Trophoblast cell (in vitro differentiated cells and primary cell): ENCODE measurements around the gene EFHD1.
"Not testable (repeated sequence)": the region's sequence is repeated elsewhere in the genome, so short reads cannot be mapped to it uniquely, and the experiment has no call there.

ENCODE experiments used
- DNase-seq, 2 donors: peaks; one replicate each; pipeline ENCODE4 v3.0.0-alpha.2; 2016
- H2AFZ ChIP-seq: 2 replicates; pipeline ENCODE4 v1.6.1; 2013; ENCODE audit warnings: low read length, moderate library complexity, mild to moderate bottlenecking; ENCODE audit not compliant: insufficient read depth, poor library complexity
- H2AK5ac ChIP-seq: 2 replicates; pipeline ENCODE4 v1.6.1; 2013; ENCODE audit warnings: mild to moderate bottlenecking, low read length
- H2BK120ac ChIP-seq: 2 replicates; pipeline ENCODE4 v1.6.1; 2013; ENCODE audit warnings: low read length, mild to moderate bottlenecking, moderate library complexity; ENCODE audit not compliant: insufficient read depth, poor library complexity
- H2BK12ac ChIP-seq: 2 replicates; pipeline ENCODE4 v1.6.1; 2013; ENCODE audit warnings: mild to moderate bottlenecking, low read length, moderate library complexity
- H2BK5ac ChIP-seq: 2 replicates; pipeline ENCODE4 v1.6.1; 2013; ENCODE audit warnings: low read length, low read depth, moderate library complexity, mild to moderate bottlenecking; ENCODE audit not compliant: poor library complexity
- H3K14ac ChIP-seq: 2 replicates; pipeline ENCODE4 v1.6.1; 2013; ENCODE audit warnings: mild to moderate bottlenecking, low read length
- H3K18ac ChIP-seq: 2 replicates; pipeline ENCODE4 v1.6.1; 2013; ENCODE audit warnings: mild to moderate bottlenecking, low read length
- H3K23ac ChIP-seq: 2 replicates; pipeline ENCODE4 v1.6.1; 2013; ENCODE audit warnings: low read length
- H3K27ac ChIP-seq: 2 replicates; pipeline ENCODE4 v1.5.1; 2013; ENCODE audit warnings: low read depth, mild to moderate bottlenecking, inconsistent platforms, low read length, moderate library complexity
- H3K27me3 ChIP-seq: 2 replicates; pipeline ENCODE4 v1.6.1; 2013; ENCODE audit warnings: inconsistent platforms, mild to moderate bottlenecking, low read length, moderate library complexity; ENCODE audit not compliant: insufficient read depth
- H3K36me3 ChIP-seq, 2 experiments: 1 replicate in 1 of 2; 2 replicates in 1 of 2; pipeline ENCODE4 v1.6.1; 2013; ENCODE audit warnings: low read length in 2 of 2, mild to moderate bottlenecking in 2 of 2, moderate library complexity in 1 of 2; ENCODE audit not compliant: insufficient read depth in 2 of 2, control insufficient read depth in 1 of 2
- H3K4ac ChIP-seq: 2 replicates; pipeline ENCODE4 v1.6.1; 2013; ENCODE audit warnings: low read depth, mild to moderate bottlenecking, low read length, moderate library complexity
- H3K4me1 ChIP-seq, 2 experiments: 1 replicate in 1 of 2; 2 replicates in 1 of 2; pipeline ENCODE4 v1.6.1; 2013; ENCODE audit warnings: low read length in 2 of 2, mild to moderate bottlenecking in 2 of 2, moderate library complexity in 1 of 2; ENCODE audit not compliant: insufficient read depth in 2 of 2, control insufficient read depth in 1 of 2
- H3K4me2 ChIP-seq: 2 replicates; pipeline ENCODE4 v1.6.1; 2013; ENCODE audit warnings: inconsistent platforms, mild to moderate bottlenecking, low read length, moderate library complexity
- H3K4me3 ChIP-seq: 2 replicates; pipeline ENCODE4 v1.5.1; 2013; ENCODE audit warnings: mild to moderate bottlenecking, low read depth, low read length, inconsistent platforms
- H3K79me1 ChIP-seq: one replicate; pipeline ENCODE4 v1.6.1; 2013; ENCODE audit warnings: low read length
- H3K79me2 ChIP-seq: 2 replicates; pipeline ENCODE4 v1.6.1; 2013; ENCODE audit warnings: low read length, mild to moderate bottlenecking; ENCODE audit not compliant: control insufficient read depth, insufficient read depth, poor library complexity
- H3K9ac ChIP-seq: 2 replicates; pipeline ENCODE4 v1.6.1; 2013; ENCODE audit warnings: mild to moderate bottlenecking, low read length
- H3K9me3 ChIP-seq: 2 replicates; pipeline ENCODE4 v1.6.1; 2013; ENCODE audit warnings: low read depth, mild to moderate bottlenecking, control low read depth, inconsistent platforms, low read length; ENCODE audit not compliant: insufficient read depth
- H4K12ac ChIP-seq: 2 replicates; pipeline ENCODE4 v1.6.1; 2013; ENCODE audit warnings: low read depth, mild to moderate bottlenecking, low read length, moderate library complexity
- H4K8ac ChIP-seq: 2 replicates; pipeline ENCODE4 v1.6.1; 2013; ENCODE audit warnings: low read depth, mild to moderate bottlenecking, low read length, moderate library complexity
- H4K91ac ChIP-seq: one replicate; pipeline ENCODE4 v1.6.1; 2013; ENCODE audit warnings: low read depth, mild to moderate bottlenecking, low read length, moderate library complexity
- WGBS: extraction: QIAGEN DNeasy Blood & Tissue Kit; methylation state at CpG from one replicate; pipeline ENCODE4 v1.1.7; 2013; ENCODE audit warnings: missing lambda C conversion rate; ENCODE audit not compliant: insufficient read length, insufficient coverage; ENCODE audit errors: extremely low coverage; 5-methylcytosine and 5-hydroxymethylcytosine counted together

EFHD1 gene

DNA sequence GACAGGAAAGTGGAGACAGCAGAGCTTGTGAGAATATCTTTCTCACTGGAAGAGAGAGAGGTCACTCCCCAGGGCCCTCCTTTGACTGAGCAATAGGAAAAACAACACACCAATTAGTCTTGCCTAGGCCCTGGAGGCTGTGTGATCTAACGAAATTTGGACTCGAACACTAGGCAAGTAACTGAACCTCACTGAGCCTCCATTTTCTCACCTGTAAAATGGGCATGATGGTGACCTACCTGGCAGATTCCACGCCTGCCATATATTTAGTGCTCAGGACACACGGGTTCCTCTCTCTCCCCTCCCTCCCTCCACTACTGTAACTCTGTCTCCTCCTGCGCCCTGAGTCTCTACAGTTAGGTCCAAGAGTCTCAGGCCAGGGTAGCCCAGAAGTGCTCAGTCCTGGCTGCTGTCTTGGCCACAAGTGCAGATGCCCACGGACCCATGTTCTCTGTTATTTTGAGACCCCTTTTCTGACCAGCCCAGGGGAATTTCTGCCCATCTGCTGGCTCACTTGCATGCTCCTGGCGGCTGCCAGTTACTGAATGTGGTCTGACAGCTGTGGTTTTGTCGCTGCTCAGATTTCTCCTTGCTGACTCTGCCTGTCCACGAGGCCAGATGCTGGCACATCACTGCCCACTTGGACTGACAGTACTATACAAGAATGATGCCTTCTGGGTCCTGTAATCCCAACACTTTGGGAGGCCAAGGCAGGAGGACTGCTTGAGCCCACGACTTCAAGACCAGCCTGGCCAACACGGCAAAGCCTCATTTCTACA is 54.2 kb downstream of the EFHD1 start:
- Histone ChIP-seq H3K9ac (no peak overlapping the region), H2AK5ac (no peak overlapping the region), H4K12ac (no peak overlapping the region), H3K18ac (no peak overlapping the region), H3K4ac (no peak overlapping the region), H2AFZ (no peak overlapping the region), H3K4me1 (no peaks in the 10 kb centered on the region), H3K14ac (no peak overlapping the region), H3K27ac (no peak overlapping the region), H2BK12ac (no peak overlapping the region), H3K27me3 (no peaks in the 10 kb centered on the region), H2BK120ac (no peak overlapping the region), H3K23ac (no peak overlapping the region), H3K79me1 (no peaks in the 10 kb centered on the region), H3K79me2 (no peaks in the 10 kb centered on the region), H3K4me2 (no peak overlapping the region), H2BK5ac (no peak overlapping the region), H3K9me3 (peaks cover 2% of the 10 kb centered on the region), H4K8ac (no peak overlapping the region), H3K4me3 (no peak overlapping the region), H3K36me3 (no peaks in the 10 kb centered on the region), H4K91ac (no peak overlapping the region)
- no CpG with 5 or more reads among the region's 11 CpGs for WGBS
- no peak for DNase-seq

DNA sequence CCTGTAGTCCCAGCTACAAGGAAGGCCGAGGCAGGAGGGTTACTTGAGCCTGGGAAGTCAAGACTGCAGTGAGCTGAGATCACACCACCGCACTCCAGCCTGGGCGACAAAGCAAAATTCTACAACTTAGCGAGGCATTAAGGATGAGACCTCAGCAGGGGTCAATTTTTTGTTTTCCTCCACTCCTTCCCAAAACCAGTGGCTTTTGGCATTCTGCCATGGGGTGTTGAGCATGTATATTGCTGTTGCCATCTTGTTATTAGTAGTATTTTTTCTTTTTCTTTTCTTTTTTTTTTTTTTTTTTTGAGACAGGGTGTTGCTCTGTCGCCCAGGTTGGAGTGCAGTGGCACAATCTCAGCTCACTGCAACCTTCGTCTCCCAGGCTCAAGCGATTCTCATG is 54.8 kb downstream of the EFHD1 start:
- no peaks in the 10 kb centered on the region for H3K79me2 ChIP-seq
- peaks cover 2% of the 10 kb centered on the region for H3K9me3 ChIP-seq
- H3K14ac ChIP-seq: no peak overlapping the region
- no peak overlapping the region for H2AK5ac ChIP-seq
- no peak overlapping the region for H2BK120ac ChIP-seq
- no peak overlapping the region for H3K27ac ChIP-seq
- no peak overlapping the region for H3K18ac ChIP-seq
- H3K79me1 ChIP-seq: no peaks in the 10 kb centered on the region
- H3K36me3 ChIP-seq: no peaks in the 10 kb centered on the region
- H3K4ac ChIP-seq: no peak overlapping the region
- no peak for DNase-seq
- no peak overlapping the region for H2BK5ac ChIP-seq
- no peak overlapping the region for H2BK12ac ChIP-seq
- no peak overlapping the region for H4K8ac ChIP-seq
- H2AFZ ChIP-seq: no peak overlapping the region
- no peaks in the 10 kb centered on the region for H3K27me3 ChIP-seq
- no peaks in the 10 kb centered on the region for H3K4me1 ChIP-seq
- H3K4me2 ChIP-seq: no peak overlapping the region
- H4K12ac ChIP-seq: no peak overlapping the region
- H4K91ac ChIP-seq: no peak overlapping the region
- no peak overlapping the region for H3K23ac ChIP-seq
- H3K4me3 ChIP-seq: no peak overlapping the region
- WGBS: no CpG with 5 or more reads among the region's 7 CpGs
- H3K9ac ChIP-seq: no peak overlapping the region

DNA sequence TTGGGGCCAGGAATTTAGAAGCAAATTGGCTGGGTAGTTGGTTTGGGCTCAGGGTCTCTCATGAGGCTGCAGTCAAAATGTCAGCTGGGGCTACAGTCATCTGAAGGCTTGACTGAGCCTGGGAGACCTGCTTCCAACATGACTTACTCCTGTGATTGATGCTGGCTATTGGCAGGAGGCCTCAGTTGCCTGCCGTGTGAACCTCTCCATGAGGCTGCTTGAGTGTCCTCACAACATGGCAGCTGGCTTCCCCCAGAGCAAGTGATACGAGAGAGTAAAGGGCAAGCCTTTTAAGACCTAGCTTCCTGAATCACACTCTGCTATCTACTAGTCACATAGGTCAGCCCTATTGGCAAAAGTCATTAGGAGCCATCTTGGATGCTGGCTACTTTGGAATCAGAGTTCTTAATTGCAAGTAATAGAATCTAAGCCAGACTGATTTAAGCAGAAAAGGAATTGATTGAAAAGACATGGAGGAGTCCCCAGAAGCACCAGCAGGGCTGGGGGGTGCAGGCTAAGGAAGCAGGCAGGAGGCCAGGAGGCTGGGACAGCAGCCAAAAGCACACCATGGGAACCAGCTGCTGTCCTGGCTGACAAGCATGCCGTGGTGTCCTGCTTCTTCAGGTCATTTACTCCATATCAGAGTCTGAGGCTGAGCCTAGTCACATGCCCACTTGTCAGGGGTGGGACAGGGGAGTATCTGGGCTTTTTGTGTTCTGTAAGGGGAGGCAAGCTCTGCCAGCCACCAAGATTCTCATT is 55.9 kb downstream of the EFHD1 start:
- no peak for DNase-seq
- H4K12ac ChIP-seq: no peak overlapping the region
- H3K4me1 ChIP-seq: no peaks in the 10 kb centered on the region
- H3K4ac ChIP-seq: no peak overlapping the region
- H3K9ac ChIP-seq: no peak overlapping the region
- no peak overlapping the region for H3K4me3 ChIP-seq
- H3K79me2 ChIP-seq: no peaks in the 10 kb centered on the region
- H3K36me3 ChIP-seq: no peaks in the 10 kb centered on the region
- H3K27me3 ChIP-seq: no peaks in the 10 kb centered on the region
- H4K8ac ChIP-seq: no peak overlapping the region
- no peak overlapping the region for H2BK5ac ChIP-seq
- peaks cover 2% of the 10 kb centered on the region for H3K9me3 ChIP-seq
- no peak overlapping the region for H3K27ac ChIP-seq
- no peak overlapping the region for H3K23ac ChIP-seq
- no CpG with 5 or more reads among the region's 3 CpGs for WGBS
- no peaks in the 10 kb centered on the region for H3K79me1 ChIP-seq
- no peak overlapping the region for H3K14ac ChIP-seq
- no peak overlapping the region for H2AFZ ChIP-seq
- no peak overlapping the region for H2BK12ac ChIP-seq
- no peak overlapping the region for H2BK120ac ChIP-seq
- no peak overlapping the region for H4K91ac ChIP-seq
- H3K18ac ChIP-seq: no peak overlapping the region
- no peak overlapping the region for H2AK5ac ChIP-seq
- no peak overlapping the region for H3K4me2 ChIP-seq

DNA sequence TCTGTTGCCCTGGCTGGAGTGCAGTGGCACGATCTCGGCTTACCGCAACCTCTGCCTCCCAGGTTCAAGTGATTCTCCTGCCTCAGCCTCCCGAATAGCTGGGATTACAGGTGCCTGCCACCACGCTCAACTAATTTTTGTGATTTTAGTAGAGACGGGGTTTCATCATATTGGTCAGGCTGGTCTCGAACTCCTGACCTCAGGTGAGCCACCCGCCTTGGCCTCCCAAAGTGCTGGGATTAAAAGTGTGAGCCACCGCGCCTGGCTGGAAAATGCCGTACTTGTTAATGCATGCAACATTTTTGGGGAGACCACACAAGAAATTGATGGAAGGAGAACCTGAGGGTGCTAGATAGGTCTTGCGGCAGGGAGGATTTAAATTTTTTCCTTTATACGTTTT is 57.7 kb downstream of the EFHD1 start:
- not testable (repeated sequence) for H3K27me3 ChIP-seq, H3K14ac ChIP-seq, H4K8ac ChIP-seq

More for the DNA sequence above, 57.7 kb downstream of the EFHD1 start:
- not testable (repeated sequence) for H2AK5ac ChIP-seq, H3K23ac ChIP-seq, H3K79me1 ChIP-seq, H4K12ac ChIP-seq, H3K18ac ChIP-seq, H3K4me1 ChIP-seq, H4K91ac ChIP-seq, H3K79me2 ChIP-seq, DNase-seq, H3K4me3 ChIP-seq, H2BK120ac ChIP-seq, H2BK12ac ChIP-seq, H2BK5ac ChIP-seq, H3K9me3 ChIP-seq, H3K4me2 ChIP-seq, H3K4ac ChIP-seq, H3K36me3 ChIP-seq, H3K9ac ChIP-seq, H2AFZ ChIP-seq, H3K27ac ChIP-seq
- no CpG with 5 or more reads among the region's 13 CpGs for WGBS
